ENCODE measurements around the gene SERPINA1.

DNA sequence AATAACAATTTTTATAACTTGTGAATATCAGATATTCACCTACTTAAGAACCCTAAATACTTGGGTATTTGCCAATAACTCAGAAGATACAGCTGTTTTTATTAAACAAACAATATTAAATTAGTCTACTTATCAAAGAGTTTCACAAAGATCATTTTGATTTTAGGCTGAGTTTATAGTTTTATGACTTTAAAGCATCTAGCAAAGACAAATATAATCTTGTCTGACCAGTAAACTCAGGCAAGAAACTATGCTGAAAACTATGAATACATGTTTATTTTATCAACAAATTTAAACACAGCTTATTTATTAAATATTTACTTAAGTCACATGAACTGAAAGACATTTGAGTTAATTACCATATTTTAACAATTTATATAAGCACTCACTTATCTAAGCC lies 18.5 kb upstream of the SERPINA1 start:
- TF ChIP-seq SRF (IDR thresholded peaks at IDR 0.05; ENCODE audit: low read depth), result no peak
- TF ChIP-seq, protein P1, sequence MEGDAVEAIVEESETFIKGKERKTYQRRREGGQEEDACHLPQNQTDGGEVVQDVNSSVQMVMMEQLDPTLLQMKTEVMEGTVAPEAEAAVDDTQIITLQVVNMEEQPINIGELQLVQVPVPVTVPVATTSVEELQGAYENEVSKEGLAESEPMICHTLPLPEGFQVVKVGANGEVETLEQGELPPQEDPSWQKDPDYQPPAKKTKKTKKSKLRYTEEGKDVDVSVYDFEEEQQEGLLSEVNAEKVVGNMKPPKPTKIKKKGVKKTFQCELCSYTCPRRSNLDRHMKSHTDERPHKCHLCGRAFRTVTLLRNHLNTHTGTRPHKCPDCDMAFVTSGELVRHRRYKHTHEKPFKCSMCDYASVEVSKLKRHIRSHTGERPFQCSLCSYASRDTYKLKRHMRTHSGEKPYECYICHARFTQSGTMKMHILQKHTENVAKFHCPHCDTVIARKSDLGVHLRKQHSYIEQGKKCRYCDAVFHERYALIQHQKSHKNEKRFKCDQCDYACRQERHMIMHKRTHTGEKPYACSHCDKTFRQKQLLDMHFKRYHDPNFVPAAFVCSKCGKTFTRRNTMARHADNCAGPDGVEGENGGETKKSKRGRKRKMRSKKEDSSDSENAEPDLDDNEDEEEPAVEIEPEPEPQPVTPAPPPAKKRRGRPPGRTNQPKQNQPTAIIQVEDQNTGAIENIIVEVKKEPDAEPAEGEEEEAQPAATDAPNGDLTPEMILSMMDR (IDR thresholded peaks at IDR 0.05 in 2 of 3, conservative IDR thresholded peaks at IDR 0.05 in 1 of 3; ENCODE audit: borderline replicate concordance in 1 of 3, insufficient read depth in 1 of 3, low read depth in 2 of 3, low read length in 2 of 3), result no peak

Measured in HCT116 (cell line).